CD8-positive, alpha-beta memory T cell (primary cell): ENCODE results near the gene SAE1. TPM values are rescaled to one million over a fixed set of nuclear protein-coding genes. Genes with fewer than 3 reads are reported as not detected.

ENCODE experiments used
- CTCF ChIA-PET: fragments of 350-600 bp; sonication (Branson Sonifier 250); formaldehyde crosslinking; loops from one replicate; lab custom pipeline; 2021; ENCODE audit warnings: antibody characterized with exemption; lab: Charles Lee
- POLR2A ChIA-PET: fragments of 350-600 bp; sonication (Branson Sonifier 250); formaldehyde crosslinking; loops from one replicate; lab custom pipeline; 2021; ENCODE audit warnings: antibody characterized with exemption; lab: Charles Lee
- DNase-seq, 5 donors: peaks; one replicate each; pipeline versions ENCODE4 v3.0.0 to v3.0.0-alpha.2; 2020 to 2022; ENCODE audit warnings: mixed read lengths in 1 of 5
- H3K27ac ChIP-seq: one replicate; pipeline ENCODE4 v1.7.0; 2013; ENCODE audit warnings: low read depth, mild to moderate bottlenecking, low read length, moderate library complexity
- H3K27me3 ChIP-seq: 2 replicates; pipeline ENCODE4 v1.7.0; 2013; ENCODE audit warnings: low read length, mild to moderate bottlenecking; ENCODE audit not compliant: insufficient read depth, poor library complexity, severe bottlenecking
- H3K36me3 ChIP-seq: 2 replicates; pipeline ENCODE4 v1.7.0; 2013; ENCODE audit warnings: mild to moderate bottlenecking, low read length, moderate library complexity; ENCODE audit not compliant: insufficient read depth
- H3K4me1 ChIP-seq: 2 replicates; pipeline ENCODE4 v1.7.0; 2013; ENCODE audit warnings: mild to moderate bottlenecking, low read length, moderate library complexity; ENCODE audit not compliant: insufficient read depth
- H3K4me3 ChIP-seq: 2 replicates; pipeline ENCODE4 v1.7.0; 2013; ENCODE audit warnings: mild to moderate bottlenecking, low read length
- H3K9me3 ChIP-seq: 2 replicates; pipeline ENCODE4 v1.7.0; 2013; ENCODE audit warnings: mild to moderate bottlenecking, low read length
- H3K27ac Mint-ChIP-seq, 8 donors: one replicate each; pipeline ENCODE4 v1.8.0; 2020 to 2021; ENCODE audit warnings: mixed read lengths in 8 of 8, mild to moderate bottlenecking in 6 of 8, inconsistent platforms in 3 of 8, moderate library complexity in 3 of 8
- H3K27me3 Mint-ChIP-seq, 2 donors: one replicate each; pipeline ENCODE4 v1.8.0; 2020 to 2021; ENCODE audit warnings: mixed read lengths in 2 of 2, mild to moderate bottlenecking in 1 of 2, moderate library complexity in 1 of 2
- H3K36me3 Mint-ChIP-seq, 3 donors: one replicate each; pipeline ENCODE4 v1.8.0; 2020 to 2021; ENCODE audit warnings: mixed read lengths in 3 of 3, inconsistent platforms in 1 of 3, mild to moderate bottlenecking in 1 of 3
- H3K4me1 Mint-ChIP-seq, 3 donors: one replicate each; pipeline ENCODE4 v1.8.0; 2020 to 2021; ENCODE audit warnings: mixed read lengths in 3 of 3, inconsistent platforms in 1 of 3, mild to moderate bottlenecking in 1 of 3
- H3K4me3 Mint-ChIP-seq, 7 donors: one replicate each; pipeline ENCODE4 v1.8.0; 2020 to 2021; ENCODE audit warnings: mixed read lengths in 7 of 7, mild to moderate bottlenecking in 6 of 7, moderate library complexity in 4 of 7, inconsistent platforms in 2 of 7
- H3K9me3 Mint-ChIP-seq, 5 donors: one replicate each; pipeline ENCODE4 v1.8.0; 2020 to 2022; ENCODE audit warnings: mixed read lengths in 5 of 5, mild to moderate bottlenecking in 3 of 5, moderate library complexity in 2 of 5, inconsistent platforms in 1 of 5
- polyA plus RNA-seq: library from polyadenylated mRNA; unstranded; fragments of 300-500 nt; fragmentation: Illumina TruSeq; gene quantifications from one replicate; pipeline ENCODE4 v1.2.3, GENCODE V29; 2021
- total RNA-seq, 2 experiments: library from RNA; stranded (reverse); gene quantifications; one replicate each; pipeline ENCODE4 v1.2.3, GENCODE V29; 2021

SAE1 gene
- total and polyA plus RNA-seq, 3 experiments from 2014 or later: 107 to 172 (median 167) TPM

DNA sequence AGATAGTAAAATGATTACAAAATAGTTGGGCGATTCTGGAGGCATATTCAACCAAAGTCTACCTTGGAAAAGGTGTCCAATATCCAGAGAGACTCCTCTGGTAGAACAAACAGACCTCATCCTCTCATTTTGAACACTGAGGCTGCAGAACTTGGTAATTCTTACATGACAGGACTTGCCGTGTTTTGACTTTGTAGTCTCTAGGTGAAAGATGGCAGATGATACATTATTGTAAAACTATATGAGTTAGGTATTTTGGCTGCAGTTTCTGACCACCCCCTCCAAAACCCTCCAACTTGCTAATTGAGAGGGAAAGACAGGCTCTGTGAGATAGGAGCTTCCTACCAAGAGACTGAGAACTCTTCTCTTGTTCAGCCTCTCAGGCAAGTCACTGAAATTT is 22.6 kb downstream of the SAE1 start:
- ChIA-PET POLR2A (no interaction called here), CTCF (interaction anchor here (1.3 to 20.5 kb wide), 4 partner anchors 24 to 140 kb away, joined by 3 to 342 read pairs (median 5); no protein-coding TSS in a partner anchor)
- Histone ChIP-seq H3K27ac (no peak overlapping the region), H3K27me3 (no peaks in the 10 kb centered on the region), H3K36me3 (peaks cover 33% of the 10 kb centered on the region), H3K4me1 (peaks cover 42% of the 10 kb centered on the region), H3K9me3 (no peaks in the 10 kb centered on the region), H3K4me3 (no peak overlapping the region)
- peaks cover 18 to 56% (median 22%) of the 10 kb centered on the region in 3 donors for H3K36me3 Mint-ChIP-seq
- H3K4me3 Mint-ChIP-seq: no peak overlapping the region
- no peak for DNase-seq
- H3K27ac Mint-ChIP-seq: peak overlapping the region in 3 of 8 donors; percentile 58 to 63 (median 62)
- no peaks in the 10 kb centered on the region for H3K9me3 Mint-ChIP-seq
- H3K27me3 Mint-ChIP-seq: no peaks in the 10 kb centered on the region
- H3K4me1 Mint-ChIP-seq: peaks cover 33 to 62% (median 56%) of the 10 kb centered on the region in 3 donors

DNA sequence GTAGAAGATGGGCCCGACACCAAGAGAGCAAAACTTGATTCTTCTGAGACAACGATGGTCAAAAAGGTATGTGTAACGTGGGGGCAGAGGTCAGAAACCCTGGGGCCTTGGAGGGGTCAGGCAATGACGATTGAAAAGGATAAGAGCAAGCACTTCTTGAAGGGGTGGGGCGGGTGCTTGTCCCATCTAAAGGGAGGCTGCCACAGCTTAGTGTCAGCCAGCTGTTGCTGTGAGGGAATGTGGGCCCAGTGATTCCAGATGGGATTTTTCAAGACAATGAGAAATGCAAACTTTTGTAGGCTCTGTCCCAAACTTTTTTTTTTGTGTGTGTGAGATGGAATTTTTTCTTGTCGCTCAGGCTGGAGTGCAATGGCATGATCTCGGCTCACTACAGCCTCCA is 24.5 kb downstream of the SAE1 start:
- CTCF ChIA-PET: interaction anchor here (6.9 to 20.5 kb wide), 2 partner anchors 32 to 92 kb away, joined by 47 to 342 read pairs; no protein-coding TSS in a partner anchor
- peaks cover 40 to 71% (median 58%) of the 10 kb centered on the region in 3 donors for H3K4me1 Mint-ChIP-seq
- Histone ChIP-seq H3K27ac (no peak overlapping the region), H3K36me3 (peaks cover 33% of the 10 kb centered on the region), H3K9me3 (no peaks in the 10 kb centered on the region), H3K4me3 (no peak overlapping the region), H3K4me1 (peaks cover 50% of the 10 kb centered on the region), H3K27me3 (no peaks in the 10 kb centered on the region)
- POLR2A ChIA-PET: interaction anchor here (0.6 kb wide), 1 partner anchor 366 kb away, joined by 5 read pairs; no protein-coding TSS in a partner anchor
- H3K4me3 Mint-ChIP-seq: peak overlapping the region in 5 of 7 donors; percentile 8 to 47 (median 23)
- no peaks in the 10 kb centered on the region for H3K27me3 Mint-ChIP-seq
- no peaks in the 10 kb centered on the region for H3K9me3 Mint-ChIP-seq
- H3K36me3 Mint-ChIP-seq: peaks cover 16 to 49% (median 22%) of the 10 kb centered on the region in 3 donors
- no peak for DNase-seq
- H3K27ac Mint-ChIP-seq: peak overlapping the region in 4 of 8 donors; percentile 55 to 81 (median 61)

DNA sequence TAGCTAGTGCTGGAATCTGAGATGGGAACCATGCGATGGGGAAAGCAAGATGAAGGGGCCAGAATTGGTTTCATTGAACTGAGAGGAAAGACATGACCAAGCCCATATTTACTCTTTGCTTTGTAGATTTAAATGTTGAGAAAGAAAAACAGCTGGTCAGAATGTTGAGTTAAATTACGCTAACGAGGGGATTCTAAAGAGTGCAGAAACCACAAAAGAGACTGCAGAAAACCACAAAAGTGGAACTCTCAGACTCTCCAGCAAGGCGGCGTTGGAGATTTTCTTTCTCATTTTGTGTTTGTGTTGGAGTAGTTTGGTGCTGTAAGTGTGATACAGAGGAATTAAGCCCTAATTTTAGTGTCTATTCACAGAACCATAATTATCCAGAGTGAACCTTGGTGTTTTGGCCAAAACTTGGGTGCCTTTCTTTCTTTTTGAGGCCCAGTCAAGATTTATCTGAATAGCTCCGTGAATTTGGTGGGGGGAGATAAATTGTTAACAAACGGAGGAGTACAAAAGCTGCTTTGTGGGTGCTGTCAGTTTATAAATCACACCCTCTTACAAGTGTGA is 26.3 kb downstream of the SAE1 start:
- Mint-ChIP-seq H3K4me3 (peak overlapping the region; percentile 62 to 84 (median 80)), H3K36me3 (peaks cover 9 to 36% (median 14%) of the 10 kb centered on the region in 3 donors), H3K9me3 (no peaks in the 10 kb centered on the region), H3K27me3 (no peaks in the 10 kb centered on the region), H3K4me1 (peaks cover 46 to 75% (median 64%) of the 10 kb centered on the region in 3 donors), H3K27ac (peak overlapping the region; percentile 58 to 97 (median 84))
- Histone ChIP-seq H3K27me3 (no peaks in the 10 kb centered on the region), H3K36me3 (peaks cover 23% of the 10 kb centered on the region), H3K9me3 (no peaks in the 10 kb centered on the region), H3K27ac (no peak overlapping the region), H3K4me3 (peak overlapping the region; percentile 48), H3K4me1 (peaks cover 62% of the 10 kb centered on the region)
- ChIA-PET CTCF (interaction anchor here (0.6 to 20.5 kb wide), 10 partner anchors 10 to 141 kb away, joined by 3 to 342 read pairs (median 6); partner anchors contain the start of gene SAE1), POLR2A (interaction anchor here (0.5 to 3.6 kb wide), 11 partner anchors 12 to 421 kb away, joined by 3 to 29 read pairs (median 6); partner anchors contain the start of gene ZC3H4)
- peak in 2 of 5 donors; percentile 39 to 67 for DNase-seq

DNA sequence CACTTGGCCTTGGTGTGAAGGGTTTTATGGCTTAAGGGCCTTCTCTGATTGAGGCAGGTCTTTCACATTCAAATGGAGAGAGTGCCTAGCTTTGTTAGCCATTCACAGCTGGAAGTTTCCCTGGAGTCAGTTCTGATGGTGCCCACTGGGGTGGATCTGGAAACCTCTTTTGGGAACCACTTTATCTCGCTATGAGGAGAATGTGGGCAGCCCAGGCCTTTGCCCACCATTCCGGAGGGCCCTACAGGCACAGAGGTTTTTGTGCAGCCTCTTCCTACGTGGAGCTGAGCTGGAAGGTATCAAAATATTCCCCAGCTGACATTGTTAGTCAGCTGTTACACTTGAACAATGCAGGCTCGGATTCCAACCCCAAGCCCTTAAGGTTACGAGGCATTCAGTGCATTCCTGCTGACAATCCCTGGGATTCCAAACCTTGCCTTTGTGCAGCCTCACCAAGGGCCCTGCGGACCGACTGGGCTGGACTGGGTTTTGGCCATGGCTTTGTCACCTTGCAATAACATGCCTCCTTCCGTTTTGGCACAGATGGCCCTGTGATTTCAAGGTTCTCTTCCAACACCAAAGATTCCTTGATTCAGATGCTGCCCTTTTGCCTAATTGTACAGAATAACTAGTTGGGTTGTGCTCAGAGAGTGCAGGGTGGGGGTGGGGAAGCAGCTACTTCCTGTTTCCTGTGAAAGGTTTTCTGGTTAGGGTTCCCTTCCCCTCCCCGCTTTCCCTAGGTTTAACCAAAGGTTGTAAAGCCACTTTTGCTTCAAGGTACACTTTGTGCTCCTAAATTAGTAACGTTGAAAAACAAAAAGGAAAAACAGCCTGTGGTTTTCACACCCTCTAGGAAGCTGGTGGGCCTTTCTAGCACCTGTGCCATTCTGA is 27.0 kb downstream of the SAE1 start:
- Histone ChIP-seq H3K9me3 (no peaks in the 10 kb centered on the region), H3K27ac (peak overlapping the region; percentile 2), H3K27me3 (no peaks in the 10 kb centered on the region), H3K36me3 (peaks cover 15% of the 10 kb centered on the region), H3K4me3 (peak overlapping the region; percentile 48), H3K4me1 (peaks cover 69% of the 10 kb centered on the region)
- H3K27me3 Mint-ChIP-seq: no peaks in the 10 kb centered on the region
- H3K4me1 Mint-ChIP-seq: peaks cover 50 to 78% (median 68%) of the 10 kb centered on the region in 3 donors
- H3K27ac Mint-ChIP-seq: peak overlapping the region; percentile 73 to 98 (median 93)
- POLR2A ChIA-PET: interaction anchor here (0.5 to 3.6 kb wide), 14 partner anchors 12 to 420 kb away, joined by 3 to 29 read pairs (median 5); partner anchors contain the start of genes CCDC9 and ZC3H4
- H3K4me3 Mint-ChIP-seq: peak overlapping the region; percentile 62 to 84 (median 80)
- peak in 3 of 5 donors; percentile 21 to 59 (median 45) for DNase-seq
- H3K9me3 Mint-ChIP-seq: no peaks in the 10 kb centered on the region
- peaks cover 9 to 29% (median 13%) of the 10 kb centered on the region in 3 donors for H3K36me3 Mint-ChIP-seq
- CTCF ChIA-PET: interaction anchor here (0.6 to 20.5 kb wide), 11 partner anchors 9 to 317 kb away, joined by 3 to 342 read pairs (median 6); partner anchors contain the start of gene SAE1

DNA sequence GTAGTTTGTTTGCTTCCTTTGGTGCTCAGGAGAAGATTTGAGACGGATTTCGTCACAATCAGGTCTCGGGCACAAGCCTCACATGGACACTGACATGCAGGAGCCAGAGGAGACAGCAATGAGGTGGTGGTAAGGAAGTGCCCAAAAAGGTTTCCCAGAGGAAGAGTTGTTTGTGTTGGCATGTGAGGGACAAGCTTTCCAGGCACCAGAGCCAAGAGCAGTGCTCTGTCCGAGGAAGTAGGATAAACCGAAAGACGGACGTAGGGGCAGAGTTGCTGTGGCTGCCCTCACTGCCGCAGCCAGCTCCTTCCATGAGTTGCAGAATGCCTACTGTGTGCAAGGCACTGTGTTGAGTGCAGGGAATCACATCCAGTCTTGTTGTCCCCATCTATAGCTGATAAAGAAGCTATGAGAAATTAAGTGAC is 27.7 kb downstream of the SAE1 start:
- POLR2A ChIA-PET: interaction anchor here (0.6 to 3.6 kb wide), 8 partner anchors 19 to 116 kb away, joined by 3 to 29 read pairs (median 6); partner anchors contain the start of gene CCDC9
- Mint-ChIP-seq H3K4me3 (peak overlapping the region; percentile 61 to 84 (median 80)), H3K27me3 (no peaks in the 10 kb centered on the region), H3K27ac (peak overlapping the region; percentile 73 to 98 (median 92)), H3K9me3 (no peaks in the 10 kb centered on the region), H3K4me1 (peaks cover 48 to 71% (median 64%) of the 10 kb centered on the region in 3 donors), H3K36me3 (peaks cover 8 to 22% (median 9%) of the 10 kb centered on the region in 3 donors)
- Histone ChIP-seq H3K9me3 (no peaks in the 10 kb centered on the region), H3K4me1 (peaks cover 72% of the 10 kb centered on the region), H3K4me3 (peak overlapping the region; percentile 48), H3K27ac (no peak overlapping the region), H3K36me3 (peaks cover 10% of the 10 kb centered on the region), H3K27me3 (no peaks in the 10 kb centered on the region)
- CTCF ChIA-PET: interaction anchor here (0.6 to 20.5 kb wide), 11 partner anchors 9 to 362 kb away, joined by 3 to 342 read pairs (median 10); partner anchors contain the start of gene SAE1
- DNase-seq: no peak

DNA sequence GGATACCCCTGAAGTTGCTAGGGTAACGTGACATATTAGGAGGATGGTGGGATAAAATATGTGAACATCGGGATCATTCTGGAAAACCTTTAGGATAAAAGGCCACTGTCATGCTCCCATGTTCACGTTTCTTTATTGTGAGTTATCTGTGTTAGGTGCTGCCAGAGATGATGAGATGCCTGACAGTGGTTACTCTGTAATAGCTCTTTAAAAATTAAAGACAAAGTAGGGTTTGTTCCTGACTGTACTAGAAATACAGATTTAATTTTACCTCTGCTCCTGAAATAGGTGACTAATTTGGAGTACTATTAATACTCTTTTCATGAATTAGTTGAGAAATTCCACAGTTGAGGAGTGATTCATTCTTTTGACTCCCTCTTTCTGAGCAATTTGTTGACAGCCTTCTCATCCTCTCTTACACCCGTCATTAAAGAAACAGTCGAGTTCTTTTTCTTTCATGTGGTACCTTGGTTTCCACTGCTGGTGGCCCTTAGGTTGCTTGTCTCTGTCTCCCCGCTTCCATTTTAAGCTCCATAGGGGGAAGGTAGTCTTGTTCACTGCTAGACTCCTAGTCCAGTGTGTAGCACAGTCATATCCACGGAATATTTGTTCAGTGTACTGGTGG is 28.4 kb downstream of the SAE1 start:
- ChIA-PET POLR2A (interaction anchor here (0.6 to 3.6 kb wide), 6 partner anchors 19 to 115 kb away, joined by 3 to 29 read pairs (median 9); partner anchors contain the start of gene CCDC9), CTCF (interaction anchor here (0.6 to 20.5 kb wide), 12 partner anchors 10 to 363 kb away, joined by 3 to 342 read pairs (median 9); partner anchors contain the start of gene SAE1)
- Histone ChIP-seq H3K27me3 (no peaks in the 10 kb centered on the region), H3K4me1 (peaks cover 72% of the 10 kb centered on the region), H3K4me3 (peak overlapping the region; percentile 48), H3K9me3 (no peaks in the 10 kb centered on the region), H3K27ac (no peak overlapping the region), H3K36me3 (peaks cover 9% of the 10 kb centered on the region)
- peaks cover 8 to 20% (median 9%) of the 10 kb centered on the region in 3 donors for H3K36me3 Mint-ChIP-seq
- H3K27ac Mint-ChIP-seq: peak overlapping the region; percentile 73 to 98 (median 92)
- peak in 3 of 5 donors; percentile 68 to 80 (median 69) for DNase-seq
- no peaks in the 10 kb centered on the region for H3K27me3 Mint-ChIP-seq
- H3K9me3 Mint-ChIP-seq: no peaks in the 10 kb centered on the region
- H3K4me3 Mint-ChIP-seq: peak overlapping the region; percentile 23 to 81 (median 77)
- peaks cover 48 to 71% (median 64%) of the 10 kb centered on the region in 3 donors for H3K4me1 Mint-ChIP-seq
